Caco-2 (cell line): ENCODE measurements around the gene DOCK4. TPM values are rescaled to one million over a fixed set of nuclear protein-coding genes. Genes with fewer than 3 reads are reported as not detected.
A peak's percentile ranks its signal among the peaks of the same experiment; 100 is the strongest.

Source experiments
- BruUV-seq: library from RNA; stranded (reverse); fragments of 400-500 nt; replicated peaks from 2 replicates; lab custom pipeline; 2021; lab: Mats Ljungman, UMichigan
- CTCF ChIA-PET: fragments of 300-600 bp; sonication (Branson Sonifier 250); formaldehyde crosslinking; loops from one replicate; lab custom pipeline; 2022; ENCODE audit warnings: antibody characterized with exemption; lab: Charles Lee
- POLR2A ChIA-PET: fragments of 300-600 bp; sonication (Branson Sonifier 250); formaldehyde crosslinking; loops from one replicate; lab custom pipeline; 2022; ENCODE audit warnings: antibody characterized with exemption; lab: Charles Lee
- DNase-seq, 2 experiments: peaks; one replicate each; pipeline versions ENCODE4 v3.0.0 to v3.0.0-alpha.2; 2020 to 2022
- H3K27me3 ChIP-seq: replicated peaks from 2 replicates; pipeline ENCODE4 v1.6.0; 2011; ENCODE audit warnings: low read length; ENCODE audit not compliant: control insufficient read depth, insufficient read depth
- H3K36me3 ChIP-seq: 2 replicates; pipeline ENCODE4 v1.5.1; 2011; ENCODE audit warnings: low read length; ENCODE audit not compliant: control insufficient read depth, insufficient read depth
- H3K4me1 ChIP-seq: fragments of 250-450 bp; sonication (Bioruptor Pico); 2 replicates; pipeline ENCODE4 v1.5.1; 2020; ENCODE audit warnings: mild to moderate bottlenecking
- H3K4me3 ChIP-seq: 2 replicates; pipeline ENCODE4 v1.5.1; 2011; ENCODE audit warnings: low read depth, mild to moderate bottlenecking, control low read depth, low read length
- H3K9me3 ChIP-seq: fragments of 250-450 bp; sonication (Bioruptor Pico); 2 replicates; pipeline ENCODE4 v1.5.1; 2020; ENCODE audit warnings: mild to moderate bottlenecking, moderate library complexity
- H3K27ac Mint-ChIP-seq: one replicate; pipeline ENCODE4 v1.8.0; 2022; ENCODE audit warnings: mixed read lengths; ENCODE audit not compliant: unreplicated experiment
- H3K27me3 Mint-ChIP-seq: one replicate; pipeline ENCODE4 v1.8.0; 2022; ENCODE audit warnings: mixed read lengths; ENCODE audit not compliant: insufficient read depth, unreplicated experiment
- H3K36me3 Mint-ChIP-seq: one replicate; pipeline ENCODE4 v1.8.0; 2022; ENCODE audit warnings: mild to moderate bottlenecking, mixed read lengths; ENCODE audit not compliant: insufficient read depth, unreplicated experiment
- H3K4me1 Mint-ChIP-seq: one replicate; pipeline ENCODE4 v1.8.0; 2022; ENCODE audit warnings: low read depth, mixed read lengths; ENCODE audit not compliant: unreplicated experiment
- H3K4me3 Mint-ChIP-seq: one replicate; pipeline ENCODE4 v1.8.0; 2022; ENCODE audit warnings: mild to moderate bottlenecking, moderate library complexity, mixed read lengths; ENCODE audit not compliant: unreplicated experiment
- H3K9me3 Mint-ChIP-seq: one replicate; pipeline ENCODE4 v1.8.0; 2022; ENCODE audit warnings: mixed read lengths; ENCODE audit not compliant: unreplicated experiment
- intact Hi-C: fragments of 100-400 bp; cut with micrococcal nuclease; formaldehyde crosslinking; loops from one replicate; pipeline ENCODE4 v1.10.0; 2022; ENCODE audit not compliant: unreplicated experiment
- total RNA-seq: library from RNA; stranded (reverse); gene quantifications from 2 replicates; pipeline ENCODE4 v1.2.3, GENCODE V29; 2022
- TF ChIP-seq, protein P1 (sequence below), 2 experiments: fragments of 200-600 bp in 1 of 2; IDR thresholded peaks; 1 replicate in 1 of 2; 2 replicates in 1 of 2; pipeline versions ENCODE4 v1.5.1 to v1.8.0; 2011 to 2022; ENCODE audit warnings: antibody characterized with exemption in 1 of 2, control low read depth in 1 of 2, inconsistent platforms in 1 of 2, low read depth in 1 of 2, low read length in 1 of 2, mild to moderate bottlenecking in 1 of 2, moderate library complexity in 1 of 2; ENCODE audit not compliant: insufficient read depth in 1 of 2, severe bottlenecking in 1 of 2, unreplicated experiment in 1 of 2

DOCK4 gene
- total RNA-seq, 1 experiment from 2014 or later, result 2.0 TPM

DNA sequence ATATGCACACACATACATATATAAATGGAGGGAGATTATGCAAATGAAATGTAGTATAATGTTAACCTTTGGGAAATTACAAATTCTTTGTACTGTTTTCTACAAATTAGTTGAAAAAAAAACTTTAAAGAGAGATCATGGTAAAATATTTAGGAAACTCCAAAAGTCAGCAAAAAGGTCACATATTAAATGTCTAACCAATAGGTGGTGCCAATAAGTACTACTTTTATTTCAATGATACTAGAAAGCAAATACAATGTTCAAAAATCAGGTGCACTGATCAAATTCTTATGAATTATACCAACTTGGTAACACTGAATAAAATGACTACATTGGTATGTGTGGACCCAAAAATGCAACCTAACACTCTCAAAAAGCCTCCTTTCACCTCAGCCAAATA, 276.9 kb downstream of the DOCK4 start:
- Histone ChIP-seq H3K27me3 (no peaks in the 10 kb centered on the region), H3K4me1 (no peaks in the 10 kb centered on the region), H3K36me3 (no peaks in the 10 kb centered on the region), H3K4me3 (no peak overlapping the region), H3K9me3 (no peaks in the 10 kb centered on the region)
- no peak for DNase-seq
- no peak overlapping the region for H3K27ac Mint-ChIP-seq
- ChIA-PET CTCF (no interaction called here), POLR2A (no interaction called here)
- no peak overlapping the region for H3K4me3 Mint-ChIP-seq
- intact Hi-C loops, result no loop called here
- H3K4me1 Mint-ChIP-seq, result no peaks in the 10 kb centered on the region
- TF ChIP-seq, protein P1, sequence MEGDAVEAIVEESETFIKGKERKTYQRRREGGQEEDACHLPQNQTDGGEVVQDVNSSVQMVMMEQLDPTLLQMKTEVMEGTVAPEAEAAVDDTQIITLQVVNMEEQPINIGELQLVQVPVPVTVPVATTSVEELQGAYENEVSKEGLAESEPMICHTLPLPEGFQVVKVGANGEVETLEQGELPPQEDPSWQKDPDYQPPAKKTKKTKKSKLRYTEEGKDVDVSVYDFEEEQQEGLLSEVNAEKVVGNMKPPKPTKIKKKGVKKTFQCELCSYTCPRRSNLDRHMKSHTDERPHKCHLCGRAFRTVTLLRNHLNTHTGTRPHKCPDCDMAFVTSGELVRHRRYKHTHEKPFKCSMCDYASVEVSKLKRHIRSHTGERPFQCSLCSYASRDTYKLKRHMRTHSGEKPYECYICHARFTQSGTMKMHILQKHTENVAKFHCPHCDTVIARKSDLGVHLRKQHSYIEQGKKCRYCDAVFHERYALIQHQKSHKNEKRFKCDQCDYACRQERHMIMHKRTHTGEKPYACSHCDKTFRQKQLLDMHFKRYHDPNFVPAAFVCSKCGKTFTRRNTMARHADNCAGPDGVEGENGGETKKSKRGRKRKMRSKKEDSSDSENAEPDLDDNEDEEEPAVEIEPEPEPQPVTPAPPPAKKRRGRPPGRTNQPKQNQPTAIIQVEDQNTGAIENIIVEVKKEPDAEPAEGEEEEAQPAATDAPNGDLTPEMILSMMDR (IDR thresholded peaks at IDR 0.05; ENCODE audit: insufficient read depth in 1 of 2, low read depth in 1 of 2, low read length in 1 of 2, severe bottlenecking in 1 of 2, unreplicated experiment in 1 of 2), result no peak
- peaks cover 2% of the 10 kb centered on the region for H3K27me3 Mint-ChIP-seq
- peaks cover 5% of the 10 kb centered on the region for H3K36me3 Mint-ChIP-seq
- H3K9me3 Mint-ChIP-seq, result no peaks in the 10 kb centered on the region
- BruUV-seq, result no TSS peak

DNA sequence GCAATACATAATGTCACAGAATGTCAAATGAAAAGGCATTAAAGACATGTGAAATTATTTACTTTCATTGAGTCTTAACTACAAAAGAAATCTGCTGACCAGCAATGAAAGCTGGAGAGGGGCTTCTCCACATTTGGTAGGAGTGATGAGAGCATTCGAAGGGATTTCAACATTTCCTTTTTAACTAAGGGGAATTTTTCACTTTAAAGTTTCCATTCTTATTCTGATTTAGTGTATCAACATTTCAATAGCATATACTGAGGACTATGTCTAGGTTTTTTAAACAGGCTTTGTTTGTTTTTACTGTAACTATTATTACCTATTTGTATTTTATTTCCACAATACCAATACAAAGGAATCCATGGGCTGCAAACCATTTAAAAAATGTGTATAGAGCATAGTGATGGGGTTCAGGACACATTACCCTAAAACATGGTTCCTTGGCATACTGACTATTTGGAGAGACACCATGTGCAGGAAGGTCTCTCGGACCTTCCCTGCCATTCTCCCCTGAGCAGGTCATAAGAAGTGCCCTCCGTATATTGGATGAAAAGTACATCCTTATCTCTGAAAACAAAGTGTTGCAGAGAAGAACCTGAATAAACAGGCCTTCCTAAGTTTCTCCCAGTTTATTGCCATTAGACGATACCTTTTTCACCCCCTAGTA, 278.7 kb downstream of the DOCK4 start:
- no peak for DNase-seq
- Mint-ChIP-seq H3K4me1 (no peaks in the 10 kb centered on the region), H3K9me3 (no peaks in the 10 kb centered on the region), H3K36me3 (peaks cover 5% of the 10 kb centered on the region), H3K27ac (no peak overlapping the region), H3K27me3 (peaks cover 2% of the 10 kb centered on the region), H3K4me3 (no peak overlapping the region)
- intact Hi-C loops, result no loop called here
- CTCF ChIA-PET, result no interaction called here
- H3K4me3 ChIP-seq, result no peak overlapping the region
- no TSS peak for BruUV-seq
- TF ChIP-seq, protein P1 (IDR thresholded peaks at IDR 0.05; ENCODE audit: insufficient read depth in 1 of 2, low read depth in 1 of 2, low read length in 1 of 2, severe bottlenecking in 1 of 2, unreplicated experiment in 1 of 2), result no peak
- POLR2A ChIA-PET, result no interaction called here
- H3K36me3 ChIP-seq, result no peaks in the 10 kb centered on the region
- H3K4me1 ChIP-seq, result no peaks in the 10 kb centered on the region
- no peaks in the 10 kb centered on the region for H3K27me3 ChIP-seq
- H3K9me3 ChIP-seq, result no peaks in the 10 kb centered on the region

DNA sequence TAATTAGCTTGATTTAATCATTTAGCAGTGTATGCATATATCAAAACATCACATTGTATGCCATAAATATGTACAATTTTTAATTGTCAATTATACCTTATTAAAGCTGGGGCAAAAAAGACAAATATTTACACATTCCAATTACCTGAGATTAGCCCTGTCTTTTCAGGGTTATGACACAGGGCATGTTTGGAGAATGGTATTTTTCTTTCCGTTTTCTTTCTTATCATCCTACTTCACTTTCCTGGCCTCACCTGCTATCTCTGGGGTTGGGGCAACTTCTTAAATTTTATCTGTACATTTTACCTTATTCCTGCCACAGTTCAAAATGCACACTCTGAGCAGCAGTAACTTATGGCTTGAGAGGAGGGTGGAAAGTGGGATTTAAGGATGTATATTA, 285.9 kb downstream of the DOCK4 start:
- TF ChIP-seq, protein P1 (IDR thresholded peaks at IDR 0.05; ENCODE audit: insufficient read depth in 1 of 2, low read depth in 1 of 2, low read length in 1 of 2, severe bottlenecking in 1 of 2, unreplicated experiment in 1 of 2), result no peak
- H3K9me3 ChIP-seq, result no peaks in the 10 kb centered on the region
- ChIA-PET CTCF (no interaction called here), POLR2A (no interaction called here)
- no peaks in the 10 kb centered on the region for H3K27me3 ChIP-seq
- intact Hi-C loops, result no loop called here
- no peaks in the 10 kb centered on the region for H3K9me3 Mint-ChIP-seq
- H3K4me3 ChIP-seq, result no peak overlapping the region
- no peaks in the 10 kb centered on the region for H3K36me3 ChIP-seq
- no peak overlapping the region for H3K27ac Mint-ChIP-seq
- H3K27me3 Mint-ChIP-seq, result no peaks in the 10 kb centered on the region
- peaks cover 4% of the 10 kb centered on the region for H3K36me3 Mint-ChIP-seq
- peak overlapping the region; percentile 12 for H3K4me3 Mint-ChIP-seq
- DNase-seq, result no peak
- peaks cover 27% of the 10 kb centered on the region for H3K4me1 Mint-ChIP-seq
- no TSS peak for BruUV-seq
- peaks cover 6% of the 10 kb centered on the region; the same call in 1 of the 2 replicates for H3K4me1 ChIP-seq
